Activated CD4-positive, alpha-beta T cell treated with anti-CD3 and anti-CD28 coated beads, Interleukin-2, amount 50 U/mL, for 48 hours (primary cell): Measurements from ENCODE around the gene MYO1B.
A peak's percentile ranks its signal among the peaks of the same experiment; 100 is the strongest.

Experiments used
- DNase-seq, 2 experiments: peaks; one replicate each; pipeline ENCODE4 v3.0.0-alpha.2; 2020

Gene MYO1B

GRCh38 chr2:191245046-191245868, at the start of gene MYO1B:
Gene MYO1B (plus strand): TSS chr2:191245404. CDS start chr2:191276896, 31,492 bp downstream.
- DNase-seq, result peak; percentile 65 to 74

GRCh38 chr2:191197096-191197495, 48.1 kb upstream of the MYO1B start:
- no peak for DNase-seq

GRCh38 chr2:191198271-191198670, 46.9 kb upstream of the MYO1B start:
- DNase-seq, result no peak

GRCh38 chr2:191199929-191200512, 45.2 kb upstream of the MYO1B start:
- no peak for DNase-seq

GRCh38 chr2:191200910-191201309, 44.3 kb upstream of the MYO1B start:
- DNase-seq, result no peak

- no peak for DNase-seq
These were observed 42.9 kb upstream of the MYO1B start for GRCh38 chr2:191202209-191202721.

GRCh38 chr2:191202881-191203397, 42.3 kb upstream of the MYO1B start:
- no peak for DNase-seq

GRCh38 chr2:191204433-191204832, 40.8 kb upstream of the MYO1B start:
- no peak for DNase-seq

- DNase-seq, result no peak
These were observed 38.4 kb upstream of the MYO1B start for GRCh38 chr2:191206613-191207471.

- DNase-seq, result no peak
These were observed 35.9 kb upstream of the MYO1B start for GRCh38 chr2:191209340-191209739.

GRCh38 chr2:191212119-191212518, 33.1 kb upstream of the MYO1B start:
- DNase-seq, result no peak

GRCh38 chr2:191213333-191213732, 31.9 kb upstream of the MYO1B start:
- no peak for DNase-seq

- no peak for DNase-seq
These were observed 30.0 kb upstream of the MYO1B start for GRCh38 chr2:191215230-191215629.

GRCh38 chr2:191215666-191216065, 29.5 kb upstream of the MYO1B start:
- DNase-seq, result no peak

- no peak for DNase-seq
These were observed 27.6 kb upstream of the MYO1B start for GRCh38 chr2:191217580-191217979.

- peak; percentile 47 to 53 for DNase-seq
These were observed 26.8 kb upstream of the MYO1B start for GRCh38 chr2:191218292-191218898.

- no peak for DNase-seq
These were observed 24.5 kb upstream of the MYO1B start for GRCh38 chr2:191220671-191221070.

GRCh38 chr2:191221666-191222065, 23.5 kb upstream of the MYO1B start:
- DNase-seq, result no peak

- DNase-seq, result no peak
These were observed 22.7 kb upstream of the MYO1B start for GRCh38 chr2:191222507-191222906.

- no peak for DNase-seq
These were observed 22.3 kb upstream of the MYO1B start for GRCh38 chr2:191222952-191223351.

- no peak for DNase-seq
These were observed 20.1 kb upstream of the MYO1B start for GRCh38 chr2:191225126-191225525.

- no peak for DNase-seq
These were observed 19.5 kb upstream of the MYO1B start for GRCh38 chr2:191225690-191226089.

- DNase-seq, result no peak
These were observed 19.0 kb upstream of the MYO1B start for GRCh38 chr2:191226196-191226595.
